ENCODE results near the gene COX7A2.

- TF ChIP-seq, protein P1, sequence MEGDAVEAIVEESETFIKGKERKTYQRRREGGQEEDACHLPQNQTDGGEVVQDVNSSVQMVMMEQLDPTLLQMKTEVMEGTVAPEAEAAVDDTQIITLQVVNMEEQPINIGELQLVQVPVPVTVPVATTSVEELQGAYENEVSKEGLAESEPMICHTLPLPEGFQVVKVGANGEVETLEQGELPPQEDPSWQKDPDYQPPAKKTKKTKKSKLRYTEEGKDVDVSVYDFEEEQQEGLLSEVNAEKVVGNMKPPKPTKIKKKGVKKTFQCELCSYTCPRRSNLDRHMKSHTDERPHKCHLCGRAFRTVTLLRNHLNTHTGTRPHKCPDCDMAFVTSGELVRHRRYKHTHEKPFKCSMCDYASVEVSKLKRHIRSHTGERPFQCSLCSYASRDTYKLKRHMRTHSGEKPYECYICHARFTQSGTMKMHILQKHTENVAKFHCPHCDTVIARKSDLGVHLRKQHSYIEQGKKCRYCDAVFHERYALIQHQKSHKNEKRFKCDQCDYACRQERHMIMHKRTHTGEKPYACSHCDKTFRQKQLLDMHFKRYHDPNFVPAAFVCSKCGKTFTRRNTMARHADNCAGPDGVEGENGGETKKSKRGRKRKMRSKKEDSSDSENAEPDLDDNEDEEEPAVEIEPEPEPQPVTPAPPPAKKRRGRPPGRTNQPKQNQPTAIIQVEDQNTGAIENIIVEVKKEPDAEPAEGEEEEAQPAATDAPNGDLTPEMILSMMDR (IDR thresholded peaks at IDR 0.05; ENCODE audit: borderline replicate concordance, extremely low read depth, low read length, poor library complexity, severe bottlenecking): no peak
- TF ChIP-seq EZH2 (IDR thresholded peaks at IDR 0.05; ENCODE audit: borderline replicate concordance, low read depth, low read length, severe bottlenecking): no peak
These were observed 17.7 kb upstream of the COX7A2 start for GRCh38 chr6:75261299-75261698.
